WTC11 (cell line): ENCODE measurements around the gene SYT1. TPM values are rescaled to one million over a fixed set of nuclear protein-coding genes. Genes with fewer than 3 reads are reported as not detected.

Source experiments
- ATAC-seq: fragments of 200-7000 bp; cut with Tn5 transposase; 2 replicates; pipeline ENCODE4 v1.10.0; 2021; ENCODE audit warnings: mild to moderate bottlenecking, moderate library complexity
- CTCF ChIA-PET: fragments of 300-600 bp; sonication (Branson Sonifier 250); formaldehyde crosslinking; loops from one replicate; lab custom pipeline; 2021; ENCODE audit warnings: antibody characterized with exemption; lab: Charles Lee
- POLR2A ChIA-PET: fragments of 350-600 bp; sonication (Branson Sonifier 250); formaldehyde crosslinking; loops from one replicate; lab custom pipeline; 2021; ENCODE audit warnings: antibody characterized with exemption; lab: Charles Lee
- DNase-seq: peaks from one replicate; pipeline ENCODE4 v3.0.0; 2021; ENCODE audit warnings: low spot score
- H3K27ac Mint-ChIP-seq: 2 replicates; pipeline ENCODE4 v1.8.0; 2021; ENCODE audit warnings: mixed read lengths
- H3K27me3 Mint-ChIP-seq: 2 replicates; pipeline ENCODE4 v1.8.0; 2021; ENCODE audit warnings: low read depth, mild to moderate bottlenecking, moderate library complexity, mixed read lengths
- H3K36me3 Mint-ChIP-seq: 2 replicates; pipeline ENCODE4 v1.8.0; 2021; ENCODE audit warnings: mixed read lengths
- H3K4me1 Mint-ChIP-seq: 2 replicates; pipeline ENCODE4 v1.8.0; 2022; ENCODE audit warnings: mixed read lengths
- H3K4me3 Mint-ChIP-seq: 2 replicates; pipeline ENCODE4 v1.8.0; 2021; ENCODE audit warnings: mild to moderate bottlenecking, moderate library complexity, mixed read lengths
- H3K9me3 Mint-ChIP-seq: 2 replicates; pipeline ENCODE4 v1.8.0; 2021; ENCODE audit warnings: mixed read lengths
- ATF1 ChIP-seq: sonication (generic); formaldehyde crosslinking; IDR thresholded peaks from 2 replicates; pipeline ENCODE4 v1.8.1; 2023; ENCODE audit warnings: mild to moderate bottlenecking, moderate library complexity, missing genetic modification reagents
- EMX1 ChIP-seq: fragments of 250-450 bp; sonication (Bioruptor Pico); IDR thresholded peaks from 2 replicates; pipeline ENCODE4 v1.8.0; 2021; ENCODE audit warnings: mild to moderate bottlenecking
- IRF2 ChIP-seq: sonication (generic); formaldehyde crosslinking; IDR thresholded peaks from 2 replicates; pipeline ENCODE4 v1.8.0; 2022; ENCODE audit warnings: low read depth, missing genetic modification reagents, borderline replicate concordance
- NFE2L1 ChIP-seq: sonication (generic); formaldehyde crosslinking; IDR thresholded peaks from 2 replicates; pipeline ENCODE4 v1.8.1; 2023; ENCODE audit warnings: missing genetic modification reagents
- RELA ChIP-seq: sonication (generic); formaldehyde crosslinking; IDR thresholded peaks from 2 replicates; pipeline ENCODE4 v1.8.1; 2022; ENCODE audit warnings: missing genetic modification reagents, mild to moderate bottlenecking, borderline replicate concordance
- ZNF121 ChIP-seq: sonication (generic); formaldehyde crosslinking; IDR thresholded peaks from 2 replicates; pipeline ENCODE4 v1.8.0; 2023; ENCODE audit warnings: missing genetic modification reagents
- ZNF138 ChIP-seq: sonication (generic); formaldehyde crosslinking; conservative IDR thresholded peaks from 2 replicates; pipeline ENCODE4 v1.8.1; 2022; ENCODE audit warnings: mild to moderate bottlenecking, moderate library complexity, missing genetic modification reagents
- ZNF232 ChIP-seq: sonication (generic); formaldehyde crosslinking; IDR thresholded peaks from 2 replicates; pipeline ENCODE4 v1.8.0; 2022; ENCODE audit warnings: mild to moderate bottlenecking, missing genetic modification reagents
- ZNF317 ChIP-seq: sonication (generic); formaldehyde crosslinking; IDR thresholded peaks from 2 replicates; pipeline ENCODE4 v1.8.1; 2023; ENCODE audit warnings: low read depth, mild to moderate bottlenecking, moderate library complexity, missing genetic modification reagents, borderline replicate concordance
- total RNA-seq: library from RNA; stranded (reverse); gene quantifications from 3 replicates; pipeline ENCODE4 v1.2.3, GENCODE V29; 2021
- TF ChIP-seq, protein P1 (sequence below): sonication (generic); formaldehyde crosslinking; IDR thresholded peaks from 2 replicates; pipeline ENCODE4 v1.8.1; 2022; ENCODE audit warnings: low read depth, mild to moderate bottlenecking, moderate library complexity, missing genetic modification reagents, borderline replicate concordance
- TF ChIP-seq, protein P2 (sequence below): fragments of 250-450 bp; sonication (Bioruptor Pico); IDR thresholded peaks from 2 replicates; pipeline ENCODE4 v1.9.0; 2021; ENCODE audit warnings: mild to moderate bottlenecking, borderline replicate concordance
- TF ChIP-seq, protein P3 (sequence below): sonication (generic); formaldehyde crosslinking; IDR thresholded peaks from 2 replicates; pipeline ENCODE4 v1.8.1; 2023; ENCODE audit warnings: mild to moderate bottlenecking, missing genetic modification reagents, moderate library complexity
- TF ChIP-seq, protein P4 (sequence below): sonication (generic); formaldehyde crosslinking; IDR thresholded peaks from 2 replicates; pipeline ENCODE4 v1.8.1; 2023; ENCODE audit warnings: mild to moderate bottlenecking, moderate library complexity, missing genetic modification reagents
- TF ChIP-seq, protein P5 (sequence below): sonication (generic); formaldehyde crosslinking; conservative IDR thresholded peaks from 2 replicates; pipeline ENCODE4 v1.8.1; 2023; ENCODE audit warnings: mild to moderate bottlenecking, low read depth, missing genetic modification reagents, moderate library complexity
- TF ChIP-seq, protein P6 (sequence below): sonication (generic); formaldehyde crosslinking; IDR thresholded peaks from 2 replicates; pipeline ENCODE4 v1.8.1; 2023; ENCODE audit warnings: mild to moderate bottlenecking, missing genetic modification reagents
- TF ChIP-seq, protein P7 (sequence below): sonication (generic); formaldehyde crosslinking; IDR thresholded peaks from 2 replicates; pipeline ENCODE4 v1.8.1; 2023; ENCODE audit warnings: mild to moderate bottlenecking, missing genetic modification reagents, moderate library complexity

SYT1 gene
- total RNA-seq, 1 experiment from 2014 or later = 45.2 TPM

DNA sequence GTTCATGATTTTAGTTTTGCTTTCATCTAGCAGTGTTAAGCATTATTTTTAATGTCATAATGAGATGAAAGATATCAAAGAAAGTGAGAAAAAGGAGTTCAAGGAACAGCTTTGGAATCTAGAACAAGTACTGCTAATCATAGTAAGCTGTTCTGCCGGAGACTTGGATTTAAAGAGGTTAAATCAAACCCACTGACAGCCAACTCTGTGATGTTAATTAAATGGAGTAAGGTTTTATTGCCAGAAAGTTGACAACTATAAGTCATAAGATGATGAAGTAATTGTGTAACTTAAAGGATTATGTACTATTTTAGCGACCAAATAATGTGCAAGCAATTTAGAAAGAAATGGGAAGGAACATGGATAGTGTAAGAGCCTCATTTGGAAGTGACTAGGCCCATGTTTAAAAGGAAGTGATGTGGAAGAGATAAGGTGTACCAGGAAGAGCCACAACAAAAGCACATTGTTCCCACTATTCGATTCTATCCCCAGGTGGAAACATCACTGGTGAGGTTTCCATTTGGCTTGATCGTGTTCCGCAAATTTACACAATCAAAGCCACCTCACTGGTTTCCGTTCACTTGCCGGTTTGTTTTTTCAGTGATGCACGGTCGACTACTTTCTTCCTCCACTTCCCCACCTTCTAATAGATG lies 437.7 kb downstream of the SYT1 start:
- DNase-seq (no peak), ATAC-seq (no peak)
- Mint-ChIP-seq H3K9me3 (no peaks in the 10 kb centered on the region), H3K4me3 (no peak overlapping the region), H3K27ac (no peak overlapping the region), H3K4me1 (peaks cover 12% of the 10 kb centered on the region), H3K27me3 (no peaks in the 10 kb centered on the region), H3K36me3 (peaks cover 12% of the 10 kb centered on the region)
- ChIA-PET POLR2A (no interaction called here), CTCF (no interaction called here)
- TF ChIP-seq, protein P1, sequence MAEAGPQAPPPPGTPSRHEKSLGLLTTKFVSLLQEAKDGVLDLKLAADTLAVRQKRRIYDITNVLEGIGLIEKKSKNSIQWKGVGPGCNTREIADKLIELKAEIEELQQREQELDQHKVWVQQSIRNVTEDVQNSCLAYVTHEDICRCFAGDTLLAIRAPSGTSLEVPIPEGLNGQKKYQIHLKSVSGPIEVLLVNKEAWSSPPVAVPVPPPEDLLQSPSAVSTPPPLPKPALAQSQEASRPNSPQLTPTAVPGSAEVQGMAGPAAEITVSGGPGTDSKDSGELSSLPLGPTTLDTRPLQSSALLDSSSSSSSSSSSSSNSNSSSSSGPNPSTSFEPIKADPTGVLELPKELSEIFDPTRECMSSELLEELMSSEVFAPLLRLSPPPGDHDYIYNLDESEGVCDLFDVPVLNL = no peak
- TF ChIP-seq, protein P2, sequence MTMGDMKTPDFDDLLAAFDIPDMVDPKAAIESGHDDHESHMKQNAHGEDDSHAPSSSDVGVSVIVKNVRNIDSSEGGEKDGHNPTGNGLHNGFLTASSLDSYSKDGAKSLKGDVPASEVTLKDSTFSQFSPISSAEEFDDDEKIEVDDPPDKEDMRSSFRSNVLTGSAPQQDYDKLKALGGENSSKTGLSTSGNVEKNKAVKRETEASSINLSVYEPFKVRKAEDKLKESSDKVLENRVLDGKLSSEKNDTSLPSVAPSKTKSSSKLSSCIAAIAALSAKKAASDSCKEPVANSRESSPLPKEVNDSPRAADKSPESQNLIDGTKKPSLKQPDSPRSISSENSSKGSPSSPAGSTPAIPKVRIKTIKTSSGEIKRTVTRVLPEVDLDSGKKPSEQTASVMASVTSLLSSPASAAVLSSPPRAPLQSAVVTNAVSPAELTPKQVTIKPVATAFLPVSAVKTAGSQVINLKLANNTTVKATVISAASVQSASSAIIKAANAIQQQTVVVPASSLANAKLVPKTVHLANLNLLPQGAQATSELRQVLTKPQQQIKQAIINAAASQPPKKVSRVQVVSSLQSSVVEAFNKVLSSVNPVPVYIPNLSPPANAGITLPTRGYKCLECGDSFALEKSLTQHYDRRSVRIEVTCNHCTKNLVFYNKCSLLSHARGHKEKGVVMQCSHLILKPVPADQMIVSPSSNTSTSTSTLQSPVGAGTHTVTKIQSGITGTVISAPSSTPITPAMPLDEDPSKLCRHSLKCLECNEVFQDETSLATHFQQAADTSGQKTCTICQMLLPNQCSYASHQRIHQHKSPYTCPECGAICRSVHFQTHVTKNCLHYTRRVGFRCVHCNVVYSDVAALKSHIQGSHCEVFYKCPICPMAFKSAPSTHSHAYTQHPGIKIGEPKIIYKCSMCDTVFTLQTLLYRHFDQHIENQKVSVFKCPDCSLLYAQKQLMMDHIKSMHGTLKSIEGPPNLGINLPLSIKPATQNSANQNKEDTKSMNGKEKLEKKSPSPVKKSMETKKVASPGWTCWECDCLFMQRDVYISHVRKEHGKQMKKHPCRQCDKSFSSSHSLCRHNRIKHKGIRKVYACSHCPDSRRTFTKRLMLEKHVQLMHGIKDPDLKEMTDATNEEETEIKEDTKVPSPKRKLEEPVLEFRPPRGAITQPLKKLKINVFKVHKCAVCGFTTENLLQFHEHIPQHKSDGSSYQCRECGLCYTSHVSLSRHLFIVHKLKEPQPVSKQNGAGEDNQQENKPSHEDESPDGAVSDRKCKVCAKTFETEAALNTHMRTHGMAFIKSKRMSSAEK (CRISPR knock-in tag) = no peak
- TF ChIP-seq ZNF121 (CRISPR knock-in tag) = no peak
- no peak for TF ChIP-seq ZNF232 (CRISPR knock-in tag)
- TF ChIP-seq NFE2L1 = no peak
- no peak for TF ChIP-seq ATF1 (CRISPR knock-in tag)
- TF ChIP-seq ZNF138 = no peak
- TF ChIP-seq, protein P3, sequence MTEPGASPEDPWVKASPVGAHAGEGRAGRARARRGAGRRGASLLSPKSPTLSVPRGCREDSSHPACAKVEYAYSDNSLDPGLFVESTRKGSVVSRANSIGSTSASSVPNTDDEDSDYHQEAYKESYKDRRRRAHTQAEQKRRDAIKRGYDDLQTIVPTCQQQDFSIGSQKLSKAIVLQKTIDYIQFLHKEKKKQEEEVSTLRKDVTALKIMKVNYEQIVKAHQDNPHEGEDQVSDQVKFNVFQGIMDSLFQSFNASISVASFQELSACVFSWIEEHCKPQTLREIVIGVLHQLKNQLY (CRISPR knock-in tag) = no peak
- no peak for TF ChIP-seq ZNF317
- no peak for TF ChIP-seq RELA (CRISPR knock-in tag)
- TF ChIP-seq, protein P4, sequence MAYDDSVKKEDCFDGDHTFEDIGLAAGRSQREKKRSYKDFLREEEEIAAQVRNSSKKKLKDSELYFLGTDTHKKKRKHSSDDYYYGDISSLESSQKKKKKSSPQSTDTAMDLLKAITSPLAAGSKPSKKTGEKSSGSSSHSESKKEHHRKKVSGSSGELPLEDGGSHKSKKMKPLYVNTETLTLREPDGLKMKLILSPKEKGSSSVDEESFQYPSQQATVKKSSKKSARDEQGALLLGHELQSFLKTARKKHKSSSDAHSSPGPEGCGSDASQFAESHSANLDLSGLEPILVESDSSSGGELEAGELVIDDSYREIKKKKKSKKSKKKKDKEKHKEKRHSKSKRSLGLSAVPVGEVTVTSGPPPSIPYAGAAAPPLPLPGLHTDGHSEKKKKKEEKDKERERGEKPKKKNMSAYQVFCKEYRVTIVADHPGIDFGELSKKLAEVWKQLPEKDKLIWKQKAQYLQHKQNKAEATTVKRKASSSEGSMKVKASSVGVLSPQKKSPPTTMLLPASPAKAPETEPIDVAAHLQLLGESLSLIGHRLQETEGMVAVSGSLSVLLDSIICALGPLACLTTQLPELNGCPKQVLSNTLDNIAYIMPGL (CRISPR knock-in tag) = no peak
- TF ChIP-seq, protein P5, sequence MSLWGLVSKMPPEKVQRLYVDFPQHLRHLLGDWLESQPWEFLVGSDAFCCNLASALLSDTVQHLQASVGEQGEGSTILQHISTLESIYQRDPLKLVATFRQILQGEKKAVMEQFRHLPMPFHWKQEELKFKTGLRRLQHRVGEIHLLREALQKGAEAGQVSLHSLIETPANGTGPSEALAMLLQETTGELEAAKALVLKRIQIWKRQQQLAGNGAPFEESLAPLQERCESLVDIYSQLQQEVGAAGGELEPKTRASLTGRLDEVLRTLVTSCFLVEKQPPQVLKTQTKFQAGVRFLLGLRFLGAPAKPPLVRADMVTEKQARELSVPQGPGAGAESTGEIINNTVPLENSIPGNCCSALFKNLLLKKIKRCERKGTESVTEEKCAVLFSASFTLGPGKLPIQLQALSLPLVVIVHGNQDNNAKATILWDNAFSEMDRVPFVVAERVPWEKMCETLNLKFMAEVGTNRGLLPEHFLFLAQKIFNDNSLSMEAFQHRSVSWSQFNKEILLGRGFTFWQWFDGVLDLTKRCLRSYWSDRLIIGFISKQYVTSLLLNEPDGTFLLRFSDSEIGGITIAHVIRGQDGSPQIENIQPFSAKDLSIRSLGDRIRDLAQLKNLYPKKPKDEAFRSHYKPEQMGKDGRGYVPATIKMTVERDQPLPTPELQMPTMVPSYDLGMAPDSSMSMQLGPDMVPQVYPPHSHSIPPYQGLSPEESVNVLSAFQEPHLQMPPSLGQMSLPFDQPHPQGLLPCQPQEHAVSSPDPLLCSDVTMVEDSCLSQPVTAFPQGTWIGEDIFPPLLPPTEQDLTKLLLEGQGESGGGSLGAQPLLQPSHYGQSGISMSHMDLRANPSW (CRISPR knock-in tag) = no peak

DNA sequence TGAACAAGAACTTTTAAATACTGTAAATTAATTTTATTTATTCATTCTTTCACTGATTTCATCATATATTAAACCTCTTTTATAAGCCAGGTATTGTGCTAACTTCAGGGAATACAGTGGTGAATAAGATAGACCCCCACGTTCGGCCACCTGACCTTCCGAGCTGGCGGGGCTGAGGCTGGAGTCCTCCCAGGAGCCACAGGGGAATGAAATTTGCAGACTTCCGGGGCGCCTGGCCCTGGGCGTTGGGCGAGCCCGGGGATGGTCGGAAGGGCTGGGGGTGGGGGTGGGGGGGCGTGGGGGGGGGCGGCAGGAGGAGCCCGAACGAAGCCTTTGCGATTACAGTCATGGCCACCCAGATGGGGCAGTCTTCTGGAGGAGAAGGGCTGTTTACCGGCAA lies 442.8 kb downstream of the SYT1 start:
- ATAC-seq (no peak), DNase-seq (no peak)
- Mint-ChIP-seq H3K36me3 (peaks cover 19% of the 10 kb centered on the region), H3K4me3 (no peak overlapping the region), H3K27ac (no peak overlapping the region), H3K9me3 (peaks cover 9% of the 10 kb centered on the region), H3K4me1 (peaks cover 13% of the 10 kb centered on the region), H3K27me3 (no peaks in the 10 kb centered on the region)
- ChIA-PET POLR2A (no interaction called here), CTCF (no interaction called here)
- TF ChIP-seq, protein P6, sequence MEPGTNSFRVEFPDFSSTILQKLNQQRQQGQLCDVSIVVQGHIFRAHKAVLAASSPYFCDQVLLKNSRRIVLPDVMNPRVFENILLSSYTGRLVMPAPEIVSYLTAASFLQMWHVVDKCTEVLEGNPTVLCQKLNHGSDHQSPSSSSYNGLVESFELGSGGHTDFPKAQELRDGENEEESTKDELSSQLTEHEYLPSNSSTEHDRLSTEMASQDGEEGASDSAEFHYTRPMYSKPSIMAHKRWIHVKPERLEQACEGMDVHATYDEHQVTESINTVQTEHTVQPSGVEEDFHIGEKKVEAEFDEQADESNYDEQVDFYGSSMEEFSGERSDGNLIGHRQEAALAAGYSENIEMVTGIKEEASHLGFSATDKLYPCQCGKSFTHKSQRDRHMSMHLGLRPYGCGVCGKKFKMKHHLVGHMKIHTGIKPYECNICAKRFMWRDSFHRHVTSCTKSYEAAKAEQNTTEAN = no peak
- TF ChIP-seq IRF2 (CRISPR knock-in tag) = no peak
- TF ChIP-seq, protein P7, sequence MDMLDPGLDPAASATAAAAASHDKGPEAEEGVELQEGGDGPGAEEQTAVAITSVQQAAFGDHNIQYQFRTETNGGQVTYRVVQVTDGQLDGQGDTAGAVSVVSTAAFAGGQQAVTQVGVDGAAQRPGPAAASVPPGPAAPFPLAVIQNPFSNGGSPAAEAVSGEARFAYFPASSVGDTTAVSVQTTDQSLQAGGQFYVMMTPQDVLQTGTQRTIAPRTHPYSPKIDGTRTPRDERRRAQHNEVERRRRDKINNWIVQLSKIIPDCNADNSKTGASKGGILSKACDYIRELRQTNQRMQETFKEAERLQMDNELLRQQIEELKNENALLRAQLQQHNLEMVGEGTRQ (CRISPR knock-in tag) = no peak
- TF ChIP-seq EMX1 = no peak
